ENCODE measurements around the gene CLIC4.

- TF ChIP-seq POLR2A (IDR thresholded peaks at IDR 0.05) (no peak), CTCF (IDR thresholded peaks at IDR 0.05) (no peak)
Measured at GRCh38 chr1:24849672-24850295, 104.5 kb downstream of the CLIC4 start.
